GM15510 (cell line): Measurements from ENCODE around the gene MRPS10.

Experiments
- POLR2A ChIP-seq: IDR thresholded peaks from 3 replicates; pipeline ENCODE4 v1.6.1; 2011; ENCODE audit warnings: borderline replicate concordance; ENCODE audit not compliant: insufficient read length; ENCODE audit errors: extremely low read depth

The MRPS10 gene

DNA sequence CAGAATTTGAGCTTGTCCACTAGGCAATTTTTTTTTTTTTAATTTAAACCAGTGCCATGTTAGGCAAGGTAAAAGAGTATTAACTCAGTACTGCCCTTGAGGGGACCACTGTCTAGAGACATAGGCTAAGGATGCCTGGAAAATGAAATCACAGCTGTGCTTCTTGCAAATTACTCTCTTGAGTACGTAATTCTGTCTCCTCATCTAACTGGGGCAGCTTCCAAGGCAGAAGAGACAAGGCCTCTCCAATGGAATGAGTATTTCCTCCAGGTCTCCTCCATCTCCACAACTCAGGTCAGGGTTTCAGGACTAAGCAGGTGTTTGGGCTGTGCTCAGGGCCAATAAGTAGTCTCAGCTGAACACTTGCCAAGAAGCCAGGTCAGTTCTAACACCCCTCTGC is 33.8 kb upstream of the MRPS10 start:
- TF ChIP-seq POLR2A: no peak

DNA sequence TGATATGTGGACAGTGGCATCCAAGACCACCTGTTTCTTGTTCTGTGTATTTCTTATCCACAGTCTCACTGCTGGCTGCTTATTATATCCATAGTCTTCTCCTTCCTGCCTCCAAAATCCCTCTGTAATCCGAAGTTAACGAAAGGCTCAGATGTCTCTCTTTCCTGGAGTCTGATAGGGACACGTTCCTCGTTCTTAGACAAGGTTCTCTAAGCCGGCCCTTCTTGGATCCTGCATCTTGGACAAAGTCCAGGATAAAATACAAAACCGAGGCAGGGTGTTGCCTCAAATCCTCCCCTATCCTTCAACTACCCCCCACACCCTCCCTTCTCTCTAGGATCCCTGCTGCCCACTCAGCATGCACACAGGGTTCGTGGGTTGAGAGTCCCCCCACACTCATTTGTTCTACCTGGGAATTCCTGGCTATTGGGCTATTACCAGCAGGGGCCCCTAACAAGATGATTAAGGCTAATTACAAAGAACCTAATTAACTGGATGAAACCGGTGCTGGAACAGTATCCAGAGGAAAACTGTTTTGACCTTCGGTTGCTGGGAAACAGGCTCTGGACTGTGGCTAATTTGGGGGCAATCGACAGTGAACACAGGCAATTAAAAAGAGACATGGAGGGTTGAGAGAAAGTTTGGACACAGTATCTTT is 32.7 kb upstream of the MRPS10 start:
- TF ChIP-seq POLR2A: no peak

DNA sequence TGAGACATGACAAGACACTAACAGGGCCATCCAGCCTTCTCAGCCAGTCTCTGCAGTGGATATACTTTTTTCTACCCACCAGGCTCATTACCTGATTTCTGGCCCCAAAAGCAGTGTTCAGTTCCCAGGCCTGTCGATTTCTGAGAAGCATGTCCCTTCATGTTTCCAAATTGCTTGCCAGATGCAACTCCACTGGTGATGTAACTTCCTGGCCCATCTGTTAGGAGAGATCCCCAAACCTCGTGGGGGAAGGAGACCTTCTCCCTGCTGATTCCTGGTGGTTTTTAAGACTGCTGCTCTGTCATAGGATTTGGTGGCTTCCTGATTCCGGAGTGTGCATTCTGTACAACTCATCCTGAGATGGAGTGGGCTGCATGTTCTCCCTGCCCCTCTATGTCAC is 31.6 kb upstream of the MRPS10 start:
- TF ChIP-seq POLR2A: no peak

DNA sequence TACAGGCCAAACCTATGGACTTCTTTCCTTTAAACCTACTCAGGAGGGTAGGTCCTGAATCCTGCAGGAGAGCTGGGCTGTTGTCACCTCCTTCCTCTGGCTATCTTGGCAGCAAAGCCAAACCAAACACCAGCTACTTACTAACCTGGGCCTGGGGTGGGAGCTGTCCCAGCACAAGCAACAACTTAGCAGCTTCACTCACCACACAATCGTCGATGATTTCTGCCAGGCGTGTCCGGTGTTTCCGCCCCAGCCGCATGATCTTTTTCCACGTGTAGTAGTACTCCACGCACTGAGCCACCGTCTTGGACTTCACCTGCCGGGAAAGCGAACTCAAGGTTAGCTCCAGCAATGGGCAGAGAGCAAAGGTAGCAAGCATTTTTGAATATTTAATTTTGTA is 25.4 kb upstream of the MRPS10 start:
- TF ChIP-seq POLR2A: no peak

DNA sequence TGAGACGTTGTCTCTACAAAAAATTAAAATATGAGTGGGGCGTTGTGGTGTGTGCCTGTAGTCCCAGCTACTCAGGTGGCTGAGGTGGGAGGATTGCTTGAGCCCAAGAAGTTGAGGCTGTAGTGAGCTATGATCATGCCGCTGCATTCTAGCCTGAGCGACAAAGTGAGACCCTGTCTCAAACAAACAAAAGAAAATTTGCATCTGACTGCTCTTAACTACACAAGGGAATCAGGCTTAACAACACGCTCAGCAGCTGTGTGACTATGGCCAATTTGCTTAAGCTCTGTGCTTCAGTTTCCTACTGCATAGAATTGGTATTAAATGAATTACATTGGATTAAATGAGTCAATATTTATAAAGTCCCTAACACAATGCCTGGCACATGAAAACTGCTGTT is 24.3 kb upstream of the MRPS10 start:
- no peak for TF ChIP-seq POLR2A

DNA sequence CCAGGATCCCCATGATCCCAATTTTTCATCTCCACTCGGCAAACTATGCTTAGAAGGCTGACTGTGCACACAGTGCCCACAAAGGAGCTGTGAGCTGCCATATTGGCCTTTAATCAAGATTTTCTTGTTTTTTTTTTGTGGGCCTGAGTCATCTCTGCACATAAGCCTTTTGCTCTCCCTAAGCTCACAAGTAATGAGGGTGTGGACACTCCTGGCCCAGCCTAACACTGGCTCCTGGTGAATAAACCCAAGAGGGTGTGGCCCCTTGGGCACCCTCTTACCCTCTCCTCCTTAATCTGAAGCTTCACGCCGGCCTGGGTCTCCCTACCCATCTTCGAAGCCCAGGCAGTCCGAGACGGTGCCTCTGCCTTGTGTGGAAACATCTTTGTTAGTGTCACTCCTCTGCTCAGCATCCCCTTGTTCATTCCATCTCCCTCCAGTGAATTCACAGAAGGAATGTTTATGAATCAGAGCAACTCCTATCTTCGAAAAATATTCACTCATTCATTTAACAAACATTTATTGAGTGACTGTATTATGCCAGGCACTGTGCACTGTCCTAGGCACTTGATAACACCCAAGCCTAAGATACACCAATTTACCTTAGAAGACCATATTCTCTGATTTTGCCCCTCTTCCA is 22.2 kb upstream of the MRPS10 start:
- no peak for TF ChIP-seq POLR2A

DNA sequence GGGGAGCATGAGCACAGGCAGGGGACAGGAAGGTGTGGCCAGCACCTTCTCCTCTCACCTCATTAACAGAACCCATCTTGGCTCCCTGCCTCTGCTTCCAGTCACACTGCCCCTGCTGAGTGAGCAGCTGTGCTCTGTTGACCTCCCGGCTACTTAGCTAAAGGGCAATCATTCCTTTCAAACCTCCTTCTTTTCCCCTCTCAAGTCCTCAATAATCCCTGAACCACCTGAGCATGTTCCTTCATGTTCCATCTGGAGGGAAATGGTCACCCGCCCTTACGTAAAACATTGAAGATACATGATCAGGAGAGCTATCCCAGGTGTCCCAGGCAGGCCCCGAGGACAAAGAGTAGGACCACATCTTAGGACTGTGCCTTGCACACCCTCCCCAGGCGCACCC is 21.7 kb upstream of the MRPS10 start:
- TF ChIP-seq POLR2A: no peak

DNA sequence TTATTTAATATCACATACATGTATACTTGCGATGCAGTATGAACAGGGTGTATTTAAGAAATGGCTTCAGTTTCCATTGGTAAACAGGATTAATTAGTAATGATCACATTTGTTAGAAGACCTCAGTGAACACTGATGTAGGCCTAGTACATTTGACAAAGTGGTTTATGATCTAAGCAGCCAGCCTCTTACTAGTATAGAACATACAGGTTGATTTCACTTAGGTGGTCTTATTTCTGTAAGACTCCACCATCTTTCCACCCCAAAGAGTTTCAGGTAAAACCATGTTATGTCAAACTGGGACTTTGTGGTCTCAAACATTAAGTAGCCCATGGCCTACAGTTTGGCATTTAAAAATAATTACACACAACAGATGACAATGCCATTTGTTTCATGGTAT is 20.2 kb upstream of the MRPS10 start:
- no peak for TF ChIP-seq POLR2A

DNA sequence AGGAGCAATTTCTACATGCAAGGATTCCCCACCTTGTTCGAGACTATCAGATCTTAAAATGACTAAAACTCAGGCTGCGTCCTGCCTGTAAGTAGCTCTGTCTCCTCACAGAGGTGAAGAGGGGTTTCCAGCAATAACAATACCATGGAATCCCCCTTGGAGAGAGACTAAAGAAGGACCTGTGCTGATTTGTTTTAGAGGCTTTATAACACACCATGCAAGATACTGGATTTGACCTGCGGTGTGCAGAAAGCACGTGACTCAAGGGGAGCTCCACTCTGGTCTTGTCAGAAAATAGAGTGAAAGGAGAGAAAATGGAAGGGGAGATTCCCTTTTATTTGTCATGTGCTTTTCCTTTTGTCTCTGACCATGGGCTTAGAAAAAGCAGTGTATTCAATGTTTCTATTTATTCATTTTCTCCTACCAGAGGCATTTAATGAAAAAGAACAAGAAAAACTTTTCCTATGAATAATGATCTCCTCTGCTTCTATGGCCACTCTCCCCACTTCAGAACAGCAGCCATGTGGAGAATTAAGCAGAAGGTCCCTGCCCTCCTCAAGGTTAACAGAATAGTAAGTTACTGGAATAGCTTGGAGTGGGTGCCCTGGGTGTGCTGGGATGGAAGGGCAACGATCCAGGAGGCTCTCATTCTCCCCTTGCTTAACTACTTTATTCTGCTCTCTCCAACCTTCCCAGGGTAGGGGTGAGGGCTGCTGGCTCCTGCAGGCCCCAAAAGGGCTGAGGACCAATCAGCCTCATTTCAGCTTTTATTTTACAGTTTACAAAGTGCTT is 19.2 kb upstream of the MRPS10 start:
- TF ChIP-seq POLR2A: no peak

DNA sequence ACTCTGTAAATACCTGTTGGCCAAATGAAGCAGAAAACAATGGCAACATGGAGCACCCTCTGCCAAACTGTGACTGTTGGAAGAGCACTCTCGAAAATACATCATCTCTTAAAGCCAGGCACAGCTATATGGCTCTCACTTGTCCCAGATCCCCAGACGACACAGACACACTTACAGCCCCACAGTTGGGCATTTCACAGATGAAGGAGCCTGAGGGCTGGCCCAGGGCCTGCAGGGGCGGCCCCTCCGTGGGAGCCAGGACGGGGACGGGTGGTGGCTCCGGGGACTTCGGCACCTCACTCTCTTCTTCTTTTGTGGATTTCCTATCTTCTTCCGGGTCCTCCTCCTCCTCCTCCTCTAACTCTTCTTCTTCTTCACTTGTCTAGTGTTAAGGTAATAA is 18.4 kb upstream of the MRPS10 start:
- TF ChIP-seq POLR2A: no peak

DNA sequence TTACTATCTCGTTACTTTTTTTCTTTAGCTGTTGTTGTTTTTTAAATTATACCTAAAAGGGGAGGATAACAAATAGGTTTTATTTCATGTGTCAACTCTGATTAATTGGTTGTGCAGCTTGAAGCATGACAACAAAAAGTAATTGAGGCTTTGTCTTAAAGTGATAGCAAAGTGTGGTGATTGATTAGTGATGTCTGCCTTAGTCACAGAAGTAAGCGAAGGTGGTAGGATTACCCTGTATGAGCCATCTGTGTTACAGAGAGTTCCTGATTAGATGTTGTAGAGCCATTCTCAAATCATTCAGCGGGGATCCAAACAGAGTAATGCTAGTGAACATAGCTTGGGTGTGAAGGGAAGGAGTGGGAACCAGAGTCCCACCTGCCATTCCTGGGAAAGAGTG is 14.4 kb upstream of the MRPS10 start:
- TF ChIP-seq POLR2A: no peak

DNA sequence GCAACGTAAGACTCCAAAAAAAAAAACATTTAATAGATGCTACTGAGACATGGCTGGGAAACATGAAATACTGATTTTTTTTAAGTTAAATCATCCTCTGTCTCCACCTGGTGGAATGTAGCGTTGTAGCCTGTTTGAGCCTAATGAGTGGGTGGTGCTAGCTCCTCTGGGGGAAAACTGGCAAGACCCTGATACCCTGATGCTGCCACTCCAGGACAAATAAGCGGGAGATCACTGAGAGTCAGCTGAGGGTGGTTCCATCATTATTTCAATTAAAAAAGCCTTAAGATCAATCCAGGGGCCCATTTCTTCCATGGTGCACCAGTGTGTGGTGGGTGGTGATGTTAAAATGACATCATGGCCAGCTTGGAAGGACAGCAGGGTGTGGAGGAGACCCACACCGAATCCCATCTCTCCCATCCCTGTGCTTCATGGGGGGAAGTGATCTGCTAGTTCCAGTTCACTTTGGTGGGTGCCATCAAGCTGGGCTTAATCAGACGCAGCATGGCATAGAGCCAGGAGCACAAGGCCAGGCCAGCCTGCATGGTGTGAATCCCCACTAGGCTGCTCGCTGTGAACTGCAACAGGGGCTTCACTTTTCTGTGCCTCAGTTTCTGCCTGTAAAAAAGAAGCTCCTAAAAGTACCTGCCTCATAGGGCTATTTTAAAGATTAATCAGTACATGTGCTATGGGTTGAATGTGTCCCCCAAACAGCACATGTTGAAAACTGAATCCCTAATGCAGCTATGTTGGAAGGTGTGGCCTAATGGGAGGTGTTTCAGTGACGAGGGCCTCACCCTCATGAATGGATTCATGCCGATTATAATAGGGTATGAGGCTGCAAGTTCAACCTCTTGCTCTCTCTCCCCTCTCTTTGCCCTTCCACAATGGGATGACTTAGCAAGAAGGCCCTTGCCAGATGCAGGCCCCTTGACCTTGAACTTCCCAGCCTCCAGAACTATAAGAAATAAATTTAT is 13.0 kb upstream of the MRPS10 start:
- no peak for TF ChIP-seq POLR2A

DNA sequence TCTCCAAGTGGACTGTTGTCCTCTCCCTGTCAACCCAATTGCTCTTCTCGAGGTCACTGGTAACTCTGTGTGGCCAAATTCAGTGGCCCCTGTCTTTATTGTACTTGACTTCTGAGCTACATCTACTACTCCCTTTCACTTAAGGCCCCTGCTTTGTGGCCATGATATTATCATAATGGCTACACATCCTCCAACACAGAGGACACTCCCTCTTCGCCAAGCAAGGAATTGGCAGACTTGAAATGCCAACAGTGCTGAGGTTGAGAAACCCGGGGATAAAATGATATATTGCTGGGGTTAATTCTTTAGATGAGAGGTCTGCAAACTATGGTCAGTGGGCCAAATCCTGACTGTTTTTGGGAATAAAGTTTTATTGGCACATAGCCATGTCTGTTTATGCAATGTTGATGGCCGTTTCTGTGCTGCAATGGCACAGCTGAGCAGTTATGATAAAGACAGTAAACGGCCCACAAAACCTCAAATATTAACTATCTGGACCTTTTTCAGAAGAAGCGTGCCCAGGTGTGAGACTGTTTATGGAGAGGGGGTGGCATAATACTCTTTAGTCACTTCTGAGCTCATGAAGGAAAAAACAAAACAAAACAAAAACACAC is 12.0 kb upstream of the MRPS10 start:
- TF ChIP-seq POLR2A: no peak

DNA sequence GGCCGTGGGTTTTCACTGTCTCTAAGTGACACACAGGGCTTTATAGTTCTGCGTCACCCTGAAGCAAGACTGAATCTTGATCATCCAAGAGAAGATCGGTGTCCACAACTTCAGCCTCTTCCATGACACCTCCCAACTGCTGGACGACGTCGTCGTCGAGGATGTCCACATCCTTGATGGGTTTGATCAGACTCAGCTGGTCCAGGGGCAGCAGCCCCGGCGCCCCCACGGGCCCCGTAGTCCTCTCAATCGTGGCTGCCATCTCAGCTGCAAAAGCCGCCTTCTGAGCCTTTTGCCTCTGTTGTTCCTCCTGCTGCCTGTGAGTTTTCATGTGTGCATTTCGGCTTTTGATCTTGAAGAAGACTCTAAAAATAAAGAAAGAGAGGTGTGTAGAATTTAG is 10.6 kb upstream of the MRPS10 start:
- TF ChIP-seq POLR2A: no peak

DNA sequence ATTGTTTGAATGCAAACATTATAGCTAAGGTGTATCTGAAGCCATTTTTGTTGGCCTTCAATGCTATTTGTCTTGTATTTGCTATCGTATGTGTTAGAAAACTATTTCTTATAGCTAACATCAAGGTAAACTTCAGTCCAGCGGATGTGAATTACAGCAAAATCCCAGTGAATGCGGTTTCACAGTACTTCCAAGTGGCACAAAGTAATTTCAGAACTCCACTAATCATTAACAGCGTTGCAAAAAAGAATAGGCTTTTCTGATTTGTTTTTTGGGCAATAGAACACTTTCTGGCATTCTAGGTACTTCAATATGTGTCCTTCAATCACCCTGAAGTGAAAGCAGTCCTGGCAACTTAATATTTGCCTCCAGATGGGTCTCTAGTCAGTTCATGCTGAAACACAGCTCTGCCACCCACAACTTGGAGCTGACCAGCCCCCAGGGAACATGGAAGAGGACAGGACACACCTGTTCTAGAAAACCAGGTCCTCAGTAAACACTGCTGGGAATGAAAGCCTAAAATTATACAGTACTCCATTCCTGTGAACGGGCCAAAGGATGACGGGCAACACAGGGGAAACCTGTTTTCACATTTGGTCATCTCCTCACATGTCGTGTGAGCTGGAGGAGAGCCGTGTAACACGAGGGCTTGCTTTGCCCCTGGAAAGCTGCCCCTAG is 9.7 kb upstream of the MRPS10 start:
- TF ChIP-seq POLR2A: no peak

DNA sequence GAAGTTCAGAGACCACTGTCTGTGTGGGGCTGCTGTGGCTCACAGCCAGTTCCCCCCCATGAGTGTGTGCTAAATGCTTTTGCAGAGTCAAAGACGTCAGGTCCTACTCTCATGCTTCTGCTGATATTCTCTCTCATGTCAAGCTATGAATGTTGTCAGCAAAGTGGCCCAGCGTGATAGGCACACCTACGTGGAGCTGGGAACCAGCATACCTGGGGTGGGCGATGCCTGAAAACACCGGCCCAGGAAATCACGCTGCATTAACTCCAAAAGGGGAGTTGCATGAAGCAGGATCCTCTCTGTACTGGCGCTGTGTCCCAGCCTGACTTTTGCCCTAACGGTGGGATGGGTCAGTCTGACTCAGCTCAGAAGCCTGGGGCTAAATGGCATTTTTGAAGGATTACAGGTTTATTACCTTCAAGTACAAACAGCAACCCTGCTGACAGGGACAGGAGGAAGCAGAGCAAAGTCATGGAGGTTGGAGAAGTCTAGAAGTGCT is 9.0 kb upstream of the MRPS10 start:
- TF ChIP-seq POLR2A: no peak
